SK-N-MC (cell line): ENCODE results near the gene PXN.

Experiments
- EZH2 ChIP-seq: fragments of 200-600 bp; sonication (generic); IDR thresholded peaks from one replicate; pipeline ENCODE4 v1.6.1; 2017; ENCODE audit warnings: antibody characterized with exemption
- POLR2AphosphoS5 ChIP-seq: IDR thresholded peaks from 2 replicates; pipeline ENCODE4 v1.6.1; 2012; ENCODE audit warnings: mild to moderate bottlenecking, low read depth, low read length, borderline replicate concordance

DNA sequence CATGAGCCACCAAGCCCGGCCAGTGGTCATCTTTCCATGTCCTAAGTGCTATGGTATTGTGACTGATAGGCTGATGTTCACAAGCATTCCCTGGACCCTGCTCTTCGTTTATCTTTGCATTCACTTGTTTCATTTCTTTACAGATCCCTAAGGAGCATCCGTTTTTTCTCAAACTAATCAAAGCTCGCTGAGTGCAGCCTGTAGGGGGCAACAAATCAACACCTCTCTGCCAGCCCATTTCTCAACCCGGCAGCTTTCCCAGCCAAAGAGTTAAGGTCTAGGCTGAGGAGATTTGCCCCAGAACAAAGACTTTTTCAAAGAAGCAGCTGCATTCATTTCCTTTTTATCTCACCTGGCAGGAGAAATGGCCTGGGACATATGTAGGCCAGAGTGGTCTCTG, 48.7 kb upstream of the PXN start:
- no peak for TF ChIP-seq EZH2
- TF ChIP-seq POLR2AphosphoS5, result no peak
